WERI-Rb-1 (cell line): ENCODE data around the gene LRRC2.

ENCODE experiments used
- DNase-seq: peaks from one replicate; pipeline ENCODE4 v3.0.0-alpha.2; 2020
- H3K27ac ChIP-seq: fragments of 250-450 bp; sonication (Bioruptor Pico); 2 replicates; pipeline ENCODE4 v1.5.1; 2020; ENCODE audit warnings: mild to moderate bottlenecking, moderate library complexity
- H3K27me3 ChIP-seq: fragments of 250-450 bp; sonication (Bioruptor Pico); 2 replicates; pipeline ENCODE4 v1.5.1; 2021; ENCODE audit warnings: mild to moderate bottlenecking, low read depth, moderate library complexity; ENCODE audit not compliant: insufficient read depth, severe bottlenecking
- H3K36me3 ChIP-seq: fragments of 250-450 bp; sonication (Bioruptor Pico); 2 replicates; pipeline ENCODE4 v1.5.1; 2020; ENCODE audit warnings: mild to moderate bottlenecking, moderate library complexity
- H3K4me3 ChIP-seq: 2 replicates; pipeline ENCODE4 v1.5.1; 2011; ENCODE audit warnings: low read depth, mild to moderate bottlenecking, control low read depth, low read length
- H3K9me3 ChIP-seq: fragments of 250-450 bp; sonication (Bioruptor Pico); 2 replicates; pipeline ENCODE4 v1.5.1; 2021; ENCODE audit warnings: mild to moderate bottlenecking, moderate library complexity; ENCODE audit not compliant: severe bottlenecking
- CTCF ChIP-seq: IDR thresholded peaks from 2 replicates; pipeline ENCODE4 v1.5.1; 2011; ENCODE audit warnings: low read depth, mild to moderate bottlenecking, control low read depth, inconsistent platforms, low read length

LRRC2 gene

DNA sequence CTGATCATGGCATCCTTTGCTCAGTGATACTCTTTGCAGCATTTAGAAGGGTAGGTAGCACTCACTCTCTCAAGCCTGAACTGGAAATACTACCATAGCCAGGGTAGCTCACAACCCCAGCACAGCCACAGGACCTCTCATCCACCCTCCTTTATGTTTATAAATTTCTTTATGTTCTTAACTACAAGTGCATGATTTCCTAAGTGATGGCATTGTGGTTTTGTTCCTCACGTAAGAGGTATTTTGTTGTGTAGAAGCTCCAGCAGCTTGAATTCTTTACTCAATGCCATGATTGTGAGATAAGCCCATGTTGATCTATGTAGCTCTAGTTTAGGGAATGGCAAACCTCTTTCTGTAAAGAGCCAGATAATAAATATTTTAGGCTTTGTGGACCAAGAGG lies 76.2 kb downstream of the LRRC2 start:
- no peaks in the 10 kb centered on the region for H3K36me3 ChIP-seq
- TF ChIP-seq CTCF, result no peak
- DNase-seq, result no peak
- H3K27ac ChIP-seq, result no peak overlapping the region
- no peaks in the 10 kb centered on the region for H3K9me3 ChIP-seq
- no peak overlapping the region for H3K4me3 ChIP-seq
- H3K27me3 ChIP-seq, result no peaks in the 10 kb centered on the region

- Histone ChIP-seq H3K27ac (no peak overlapping the region), H3K27me3 (no peaks in the 10 kb centered on the region), H3K36me3 (no peaks in the 10 kb centered on the region), H3K9me3 (no peaks in the 10 kb centered on the region), H3K4me3 (no peak overlapping the region)
- no peak for DNase-seq
- no peak for TF ChIP-seq CTCF
Observed at GRCh38 chr3:46489381-46489780, 76.7 kb downstream of the LRRC2 start.

- H3K9me3 ChIP-seq, result no peaks in the 10 kb centered on the region
- no peak overlapping the region for H3K4me3 ChIP-seq
- H3K27me3 ChIP-seq, result no peaks in the 10 kb centered on the region
- peak; percentile 99 for TF ChIP-seq CTCF
- DNase-seq, result peak; percentile 95
- no peak overlapping the region for H3K27ac ChIP-seq
- H3K36me3 ChIP-seq, result no peaks in the 10 kb centered on the region
Observed at GRCh38 chr3:46488735-46489361, 77.3 kb downstream of the LRRC2 start.

GRCh38 chr3:46485779-46486175 lies 80.3 kb downstream of the LRRC2 start:
- Histone ChIP-seq H3K36me3 (no peaks in the 10 kb centered on the region), H3K27ac (peak overlapping the region; percentile 32; the same call in 1 of the 2 replicates), H3K4me3 (no peak overlapping the region), H3K9me3 (no peaks in the 10 kb centered on the region), H3K27me3 (no peaks in the 10 kb centered on the region)
- no peak for TF ChIP-seq CTCF
- no peak for DNase-seq

GRCh38 chr3:46484911-46485778 lies 81.0 kb downstream of the LRRC2 start:
- H3K4me3 ChIP-seq, result no peak overlapping the region
- no peaks in the 10 kb centered on the region for H3K9me3 ChIP-seq
- peak; percentile 74 for DNase-seq
- H3K27me3 ChIP-seq, result no peaks in the 10 kb centered on the region
- H3K27ac ChIP-seq, result peak overlapping the region; percentile 32
- TF ChIP-seq CTCF, result no peak
- no peaks in the 10 kb centered on the region for H3K36me3 ChIP-seq
